Measurements from ENCODE around the gene SUPT3H.

DNA sequence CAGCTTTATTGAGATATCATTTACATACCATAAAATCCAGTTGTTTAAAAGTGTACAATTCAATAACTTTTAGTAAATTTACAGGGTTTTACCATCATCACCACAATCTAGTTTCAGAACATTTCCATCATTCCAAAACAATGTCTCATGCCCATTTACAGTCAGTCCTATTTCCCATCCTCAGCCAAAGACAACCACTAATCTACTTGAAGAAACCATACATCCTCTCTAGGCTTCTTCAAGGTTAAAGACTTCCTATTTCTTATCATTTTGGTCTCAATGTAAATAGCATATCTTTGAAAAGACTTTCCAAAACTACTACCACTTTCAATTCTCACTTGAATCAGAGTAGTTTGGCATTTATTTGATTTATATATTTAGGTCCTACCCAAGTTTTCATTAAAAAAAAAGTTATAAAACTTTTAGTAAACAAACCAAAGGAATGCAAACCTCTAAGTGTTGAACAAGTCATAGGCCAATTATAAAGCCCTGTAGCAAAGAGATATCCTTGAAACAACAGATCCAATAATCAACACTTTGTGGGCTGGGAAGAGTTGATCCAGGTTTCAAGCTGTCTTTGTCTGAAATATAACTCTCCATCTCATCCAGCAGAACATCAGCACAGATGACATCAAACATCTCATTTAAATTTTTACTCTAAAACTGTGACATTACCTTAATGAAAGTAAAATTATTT is 260.9 kb downstream of the SUPT3H start:
- TF ChIP-seq, protein P1, sequence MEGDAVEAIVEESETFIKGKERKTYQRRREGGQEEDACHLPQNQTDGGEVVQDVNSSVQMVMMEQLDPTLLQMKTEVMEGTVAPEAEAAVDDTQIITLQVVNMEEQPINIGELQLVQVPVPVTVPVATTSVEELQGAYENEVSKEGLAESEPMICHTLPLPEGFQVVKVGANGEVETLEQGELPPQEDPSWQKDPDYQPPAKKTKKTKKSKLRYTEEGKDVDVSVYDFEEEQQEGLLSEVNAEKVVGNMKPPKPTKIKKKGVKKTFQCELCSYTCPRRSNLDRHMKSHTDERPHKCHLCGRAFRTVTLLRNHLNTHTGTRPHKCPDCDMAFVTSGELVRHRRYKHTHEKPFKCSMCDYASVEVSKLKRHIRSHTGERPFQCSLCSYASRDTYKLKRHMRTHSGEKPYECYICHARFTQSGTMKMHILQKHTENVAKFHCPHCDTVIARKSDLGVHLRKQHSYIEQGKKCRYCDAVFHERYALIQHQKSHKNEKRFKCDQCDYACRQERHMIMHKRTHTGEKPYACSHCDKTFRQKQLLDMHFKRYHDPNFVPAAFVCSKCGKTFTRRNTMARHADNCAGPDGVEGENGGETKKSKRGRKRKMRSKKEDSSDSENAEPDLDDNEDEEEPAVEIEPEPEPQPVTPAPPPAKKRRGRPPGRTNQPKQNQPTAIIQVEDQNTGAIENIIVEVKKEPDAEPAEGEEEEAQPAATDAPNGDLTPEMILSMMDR (optimal IDR thresholded peaks at IDR 0.05 in 1 of 3, IDR thresholded peaks at IDR 0.05 in 1 of 3, conservative IDR thresholded peaks at IDR 0.05 in 1 of 3; ENCODE audit: extremely low read depth in 1 of 3, insufficient read depth in 2 of 3, low read length in 3 of 3) = no peak
- TF ChIP-seq EZH2 (IDR thresholded peaks at IDR 0.05; ENCODE audit: low read length) = no peak
